ENCODE measurements around the gene NAV2.

The NAV2 gene

GRCh38 chr11:20129665-20130064, 417.0 kb downstream of the NAV2 start:
- Histone ChIP-seq H3K4me3 (ENCODE audit: low read depth in 1 of 2, low read length in 2 of 2) (no peak overlapping the region), H3K79me2 (ENCODE audit: insufficient read depth, low read length) (no peaks in the 10 kb centered on the region), H3K9ac (ENCODE audit: low read depth, low read length) (no peak overlapping the region), H3K27ac (ENCODE audit: low read length) (no peak overlapping the region), H3K4me2 (ENCODE audit: insufficient read depth, low read length) (no peak overlapping the region), H3K9me3 (ENCODE audit: insufficient read depth, low read length, severe bottlenecking) (no peaks in the 10 kb centered on the region), H3K36me3 (ENCODE audit: insufficient read depth, low read length) (no peaks in the 10 kb centered on the region), H2AFZ (ENCODE audit: low read depth, low read length) (no peak overlapping the region), H3K4me1 (ENCODE audit: insufficient read depth, low read length) (no peaks in the 10 kb centered on the region), H3K27me3 (ENCODE audit: insufficient read depth, low read length, poor library complexity) (peaks cover 2% of the 10 kb centered on the region), H4K20me1 (ENCODE audit: insufficient read depth, low read length) (peaks cover 7% of the 10 kb centered on the region; the same call in 1 of the 2 replicates)
- ATAC-seq (ENCODE audit: insufficient read depth, low read depth), result no peak
- no peak for TF ChIP-seq EZH2 (IDR thresholded peaks at IDR 0.05; ENCODE audit: borderline replicate concordance, low read depth, low read length, severe bottlenecking)
- TF ChIP-seq, protein P1, sequence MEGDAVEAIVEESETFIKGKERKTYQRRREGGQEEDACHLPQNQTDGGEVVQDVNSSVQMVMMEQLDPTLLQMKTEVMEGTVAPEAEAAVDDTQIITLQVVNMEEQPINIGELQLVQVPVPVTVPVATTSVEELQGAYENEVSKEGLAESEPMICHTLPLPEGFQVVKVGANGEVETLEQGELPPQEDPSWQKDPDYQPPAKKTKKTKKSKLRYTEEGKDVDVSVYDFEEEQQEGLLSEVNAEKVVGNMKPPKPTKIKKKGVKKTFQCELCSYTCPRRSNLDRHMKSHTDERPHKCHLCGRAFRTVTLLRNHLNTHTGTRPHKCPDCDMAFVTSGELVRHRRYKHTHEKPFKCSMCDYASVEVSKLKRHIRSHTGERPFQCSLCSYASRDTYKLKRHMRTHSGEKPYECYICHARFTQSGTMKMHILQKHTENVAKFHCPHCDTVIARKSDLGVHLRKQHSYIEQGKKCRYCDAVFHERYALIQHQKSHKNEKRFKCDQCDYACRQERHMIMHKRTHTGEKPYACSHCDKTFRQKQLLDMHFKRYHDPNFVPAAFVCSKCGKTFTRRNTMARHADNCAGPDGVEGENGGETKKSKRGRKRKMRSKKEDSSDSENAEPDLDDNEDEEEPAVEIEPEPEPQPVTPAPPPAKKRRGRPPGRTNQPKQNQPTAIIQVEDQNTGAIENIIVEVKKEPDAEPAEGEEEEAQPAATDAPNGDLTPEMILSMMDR (IDR thresholded peaks at IDR 0.05; ENCODE audit: borderline replicate concordance, extremely low read depth, low read length, poor library complexity, severe bottlenecking), result no peak
- no peak for DNase-seq

- Histone ChIP-seq H3K4me2 (ENCODE audit: insufficient read depth, low read length) (no peak overlapping the region), H3K9ac (ENCODE audit: low read depth, low read length) (no peak overlapping the region), H3K36me3 (ENCODE audit: insufficient read depth, low read length) (no peaks in the 10 kb centered on the region), H3K9me3 (ENCODE audit: insufficient read depth, low read length, severe bottlenecking) (no peaks in the 10 kb centered on the region), H4K20me1 (ENCODE audit: insufficient read depth, low read length) (peaks cover 7% of the 10 kb centered on the region; the same call in 1 of the 2 replicates), H3K27ac (ENCODE audit: low read length) (no peak overlapping the region), H3K27me3 (ENCODE audit: insufficient read depth, low read length, poor library complexity) (peaks cover 2% of the 10 kb centered on the region), H3K79me2 (ENCODE audit: insufficient read depth, low read length) (no peaks in the 10 kb centered on the region), H3K4me3 (ENCODE audit: low read depth in 1 of 2, low read length in 2 of 2) (no peak overlapping the region), H2AFZ (ENCODE audit: low read depth, low read length) (no peak overlapping the region), H3K4me1 (ENCODE audit: insufficient read depth, low read length) (no peaks in the 10 kb centered on the region)
- peak; percentile 18 for DNase-seq
- TF ChIP-seq, protein P1 (IDR thresholded peaks at IDR 0.05; ENCODE audit: borderline replicate concordance, extremely low read depth, low read length, poor library complexity, severe bottlenecking), result peak; percentile 69
- no peak for TF ChIP-seq EZH2 (IDR thresholded peaks at IDR 0.05; ENCODE audit: borderline replicate concordance, low read depth, low read length, severe bottlenecking)
- ATAC-seq (ENCODE audit: insufficient read depth, low read depth), result no peak
Measured at GRCh38 chr11:20131788-20132666, 419.4 kb downstream of the NAV2 start.

DNA sequence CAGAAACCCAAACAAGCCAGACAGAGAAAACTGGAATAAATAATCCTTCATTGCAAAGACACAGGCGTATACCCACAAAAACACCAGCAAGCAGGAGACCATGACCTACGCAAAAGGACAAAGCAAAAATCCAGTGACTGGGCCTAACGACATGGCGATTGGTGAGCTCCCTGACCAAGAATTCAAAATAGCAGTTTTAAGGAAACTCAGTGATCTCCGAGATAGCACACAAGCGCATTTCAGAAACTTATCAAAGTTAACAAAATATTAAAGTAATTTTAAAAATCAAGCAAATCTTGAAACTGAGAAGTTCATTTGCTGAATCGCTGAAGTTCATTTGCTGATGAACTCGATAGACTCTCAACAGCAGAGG, 420.0 kb downstream of the NAV2 start:
- H3K4me1 ChIP-seq (ENCODE audit: insufficient read depth, low read length), result no peaks in the 10 kb centered on the region
- no peak overlapping the region for H2AFZ ChIP-seq (ENCODE audit: low read depth, low read length)
- H3K36me3 ChIP-seq (ENCODE audit: insufficient read depth, low read length), result no peaks in the 10 kb centered on the region
- TF ChIP-seq, protein P1 (IDR thresholded peaks at IDR 0.05; ENCODE audit: borderline replicate concordance, extremely low read depth, low read length, poor library complexity, severe bottlenecking), result no peak
- TF ChIP-seq EZH2 (IDR thresholded peaks at IDR 0.05; ENCODE audit: borderline replicate concordance, low read depth, low read length, severe bottlenecking), result no peak
- ATAC-seq (ENCODE audit: insufficient read depth, low read depth) (no peak), DNase-seq (no peak)
- no peaks in the 10 kb centered on the region for H3K9me3 ChIP-seq (ENCODE audit: insufficient read depth, low read length, severe bottlenecking)
- H3K79me2 ChIP-seq (ENCODE audit: insufficient read depth, low read length), result no peaks in the 10 kb centered on the region
- no peak overlapping the region for H3K27ac ChIP-seq (ENCODE audit: low read length)
- H4K20me1 ChIP-seq (ENCODE audit: insufficient read depth, low read length), result peaks cover 4% of the 10 kb centered on the region; the same call in 1 of the 2 replicates
- no peak overlapping the region for H3K9ac ChIP-seq (ENCODE audit: low read depth, low read length)
- no peak overlapping the region for H3K4me3 ChIP-seq (ENCODE audit: low read depth in 1 of 2, low read length in 2 of 2)
- H3K4me2 ChIP-seq (ENCODE audit: insufficient read depth, low read length), result no peak overlapping the region
- peaks cover 2% of the 10 kb centered on the region for H3K27me3 ChIP-seq (ENCODE audit: insufficient read depth, low read length, poor library complexity)

Data from DND-41 (cell line).